NCI-H748 (cell line): ENCODE results near the gene NIPAL4.

Experiments used
- DNase-seq: peaks from one replicate; lab custom pipeline; 2025; ENCODE audit not compliant: unreplicated experiment; lab: John Stamatoyannopoulos, UW

Gene NIPAL4

DNA sequence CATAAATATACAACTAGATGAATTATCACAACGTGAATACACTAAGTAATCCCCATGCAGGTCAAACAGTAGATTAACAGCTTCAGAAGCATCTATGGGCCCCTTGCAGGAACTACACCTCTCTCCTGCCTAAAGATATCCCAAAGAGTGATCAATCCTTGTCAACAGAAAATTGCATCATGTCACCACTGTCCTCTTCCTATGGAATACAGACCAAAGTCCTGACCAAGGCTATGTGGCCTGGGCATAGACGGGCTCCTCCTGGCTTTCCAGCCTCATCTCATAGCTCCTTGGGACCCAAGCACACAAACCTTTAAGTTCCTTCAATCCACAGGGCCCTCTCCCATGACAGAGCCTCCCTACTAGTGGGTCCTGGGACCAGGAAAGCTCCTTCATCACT is 25.3 kb downstream of the NIPAL4 start:
- DNase-seq, result no peak

DNA sequence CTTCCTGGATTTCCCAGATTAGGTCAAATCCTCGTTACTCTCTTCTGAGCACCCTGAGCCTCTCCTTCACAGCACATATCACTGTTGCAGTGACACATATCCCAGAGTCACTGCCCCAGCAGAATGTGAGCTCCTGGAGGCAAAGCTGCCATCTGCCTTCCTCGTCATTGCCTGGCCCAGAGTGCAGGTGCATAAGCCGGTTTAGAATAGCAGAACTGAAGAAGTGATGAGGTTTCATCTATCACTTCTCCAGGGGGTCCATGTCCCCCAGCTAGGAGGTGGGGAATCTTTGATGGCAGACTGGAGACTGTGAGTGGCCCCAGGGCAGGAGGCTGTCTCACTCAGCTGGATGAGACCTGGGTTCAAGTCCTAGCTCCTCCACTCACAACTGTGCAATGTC is 25.8 kb downstream of the NIPAL4 start:
- no peak for DNase-seq

DNA sequence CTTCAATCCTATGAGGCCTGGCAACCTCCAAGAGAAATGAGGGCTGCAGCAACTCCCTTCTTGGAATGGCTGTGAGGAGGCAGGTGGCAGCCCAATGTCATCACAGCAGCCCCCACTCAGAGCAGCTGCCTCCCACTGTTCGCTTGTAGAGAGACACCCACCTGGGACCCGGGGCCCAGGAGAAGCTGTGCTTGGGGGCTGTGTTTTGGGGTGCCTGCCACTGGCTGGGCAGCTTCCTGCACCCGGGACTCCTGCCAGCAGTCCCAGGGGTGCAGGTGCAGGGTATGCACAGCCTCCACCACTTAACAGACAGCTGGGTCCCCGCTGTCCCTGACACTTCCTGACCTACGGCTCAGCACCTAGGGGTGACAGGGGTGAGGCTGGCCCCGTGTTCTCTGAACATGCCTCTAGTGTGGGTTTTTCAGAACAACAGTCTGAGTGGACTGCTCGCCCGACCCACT is 26.2 kb downstream of the NIPAL4 start:
- no peak for DNase-seq

DNA sequence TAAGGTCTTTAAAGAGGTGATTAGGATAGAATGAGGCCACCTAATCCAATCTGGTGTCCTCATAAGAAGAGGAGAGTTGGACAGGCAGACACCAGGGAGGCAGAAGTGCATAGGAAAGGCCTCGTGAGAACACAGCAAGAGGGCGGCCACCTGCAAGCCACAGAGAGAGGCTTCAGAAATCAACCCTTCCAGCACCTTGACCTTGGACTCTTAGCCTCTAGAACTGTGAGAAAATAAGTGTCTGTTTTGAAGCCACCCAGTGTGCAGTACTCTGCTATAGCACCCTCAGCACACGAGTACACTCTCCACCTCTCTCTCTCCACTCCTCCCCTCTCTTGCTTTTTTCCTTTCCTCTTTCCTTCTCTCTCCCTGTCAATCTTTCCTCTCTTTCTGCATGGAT is 26.8 kb downstream of the NIPAL4 start:
- DNase-seq, result no peak

DNA sequence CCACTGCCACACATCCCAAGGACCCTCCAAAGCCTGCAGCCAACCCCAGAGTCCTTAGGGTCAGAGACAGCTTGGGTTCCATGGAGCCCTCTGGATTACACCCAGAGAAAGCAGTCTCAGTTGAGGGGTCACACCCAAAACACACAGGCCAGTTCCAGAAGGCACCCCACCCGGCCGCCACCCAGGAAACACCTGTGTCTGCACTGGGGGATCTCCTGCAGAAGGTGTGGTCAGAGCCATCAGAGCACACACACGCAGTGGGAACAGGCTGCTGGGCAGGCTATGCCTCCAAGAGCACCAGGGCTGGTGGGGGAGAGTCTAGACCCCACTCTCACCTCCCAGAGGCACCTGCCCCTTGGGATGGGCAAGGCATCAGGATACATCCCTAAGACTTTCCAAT is 27.3 kb downstream of the NIPAL4 start:
- no peak for DNase-seq

DNA sequence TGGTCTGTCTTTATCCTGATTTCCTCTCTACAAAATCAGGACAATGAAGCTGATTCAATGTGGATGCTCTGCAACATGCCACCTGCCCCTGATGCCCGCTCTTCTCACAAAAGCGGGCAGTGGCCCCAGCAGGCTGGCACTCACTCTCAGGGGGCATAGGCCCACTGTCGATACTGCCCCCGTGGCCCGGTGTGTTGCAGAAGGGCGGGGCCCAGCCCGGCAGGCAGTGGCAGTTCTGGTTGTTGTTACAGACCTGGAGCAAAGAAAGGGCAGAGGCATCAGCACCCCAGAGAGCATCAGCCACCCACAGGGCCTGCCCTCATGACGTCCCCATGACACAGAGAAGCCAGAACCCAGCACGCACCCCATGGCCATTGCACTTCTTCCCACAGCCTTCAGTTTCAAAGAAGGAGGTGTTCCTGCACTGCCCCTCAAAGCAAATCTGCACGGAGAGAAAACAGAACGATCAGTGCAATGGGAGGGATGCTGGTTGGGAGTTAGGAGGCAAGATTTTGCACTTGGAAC is 31.5 kb downstream of the NIPAL4 start:
- no peak for DNase-seq

DNA sequence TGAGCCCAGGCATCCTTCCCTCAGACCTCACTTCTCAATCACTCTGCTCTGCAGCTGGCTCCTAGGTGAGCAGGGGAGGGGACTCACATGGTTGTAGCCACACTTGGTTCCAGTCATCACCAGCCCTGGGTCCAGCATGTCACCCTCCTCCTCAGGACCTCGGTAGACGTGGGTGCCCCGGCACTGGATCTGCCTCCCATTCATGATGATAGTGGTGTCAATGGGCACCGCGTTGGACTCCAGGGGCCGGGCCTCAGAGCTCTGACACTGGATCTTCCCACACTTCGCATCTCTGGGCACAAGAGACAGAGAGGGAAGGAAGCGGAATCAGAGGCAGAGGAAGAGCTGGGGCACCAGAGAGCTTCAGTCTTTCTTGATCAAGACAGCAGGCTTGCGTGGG is 32.9 kb downstream of the NIPAL4 start:
- no peak for DNase-seq

DNA sequence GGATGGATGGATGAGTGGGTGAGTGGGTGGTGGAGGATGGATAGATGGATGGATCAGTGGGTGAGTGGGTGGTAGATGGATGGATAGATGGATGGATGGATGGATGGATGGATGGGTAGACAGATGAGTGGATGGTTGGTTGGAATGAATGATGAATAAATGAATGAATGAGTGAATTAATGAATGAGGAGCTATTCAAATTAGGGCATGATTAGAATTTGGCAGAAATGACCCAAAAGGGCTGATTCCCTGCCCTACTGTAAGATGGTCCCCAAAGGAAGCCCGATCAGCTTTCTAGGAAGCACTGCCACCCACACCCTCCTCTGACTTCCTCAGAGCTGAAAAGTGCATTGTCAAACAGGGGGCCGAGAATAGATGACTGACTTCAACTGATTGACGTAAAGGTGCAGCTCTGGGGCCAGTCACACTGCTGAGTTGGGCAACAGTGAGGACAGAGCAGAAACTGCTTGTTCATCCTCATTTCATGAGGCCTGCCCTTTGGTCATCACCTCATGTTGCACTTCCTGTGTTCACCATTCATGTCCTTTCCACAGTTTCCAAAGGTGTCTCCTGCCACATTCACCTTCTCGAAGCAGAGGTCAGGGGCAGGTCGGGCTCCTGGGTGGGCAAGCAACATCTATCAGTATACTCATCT is 34.3 kb downstream of the NIPAL4 start:
- no peak for DNase-seq

DNA sequence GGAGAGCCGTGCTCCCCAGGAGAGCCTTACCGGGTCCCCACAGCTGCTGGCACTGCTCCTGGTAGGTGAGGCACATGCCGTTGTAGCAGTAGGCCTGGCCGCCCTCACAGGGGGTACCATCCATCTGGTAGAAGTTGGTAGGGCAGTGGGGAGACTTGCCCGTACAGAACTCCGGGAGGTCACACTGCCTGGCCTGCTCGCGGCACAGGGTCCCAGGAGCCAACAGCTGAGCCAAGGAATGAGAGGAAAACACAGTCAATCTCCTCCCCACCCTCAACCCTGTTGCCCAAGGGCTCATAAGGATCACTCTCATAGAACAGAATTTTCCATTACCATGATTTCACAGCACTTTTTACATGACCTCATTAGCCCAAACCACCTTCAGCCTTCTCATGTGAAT is 36.9 kb downstream of the NIPAL4 start:
- no peak for DNase-seq

DNA sequence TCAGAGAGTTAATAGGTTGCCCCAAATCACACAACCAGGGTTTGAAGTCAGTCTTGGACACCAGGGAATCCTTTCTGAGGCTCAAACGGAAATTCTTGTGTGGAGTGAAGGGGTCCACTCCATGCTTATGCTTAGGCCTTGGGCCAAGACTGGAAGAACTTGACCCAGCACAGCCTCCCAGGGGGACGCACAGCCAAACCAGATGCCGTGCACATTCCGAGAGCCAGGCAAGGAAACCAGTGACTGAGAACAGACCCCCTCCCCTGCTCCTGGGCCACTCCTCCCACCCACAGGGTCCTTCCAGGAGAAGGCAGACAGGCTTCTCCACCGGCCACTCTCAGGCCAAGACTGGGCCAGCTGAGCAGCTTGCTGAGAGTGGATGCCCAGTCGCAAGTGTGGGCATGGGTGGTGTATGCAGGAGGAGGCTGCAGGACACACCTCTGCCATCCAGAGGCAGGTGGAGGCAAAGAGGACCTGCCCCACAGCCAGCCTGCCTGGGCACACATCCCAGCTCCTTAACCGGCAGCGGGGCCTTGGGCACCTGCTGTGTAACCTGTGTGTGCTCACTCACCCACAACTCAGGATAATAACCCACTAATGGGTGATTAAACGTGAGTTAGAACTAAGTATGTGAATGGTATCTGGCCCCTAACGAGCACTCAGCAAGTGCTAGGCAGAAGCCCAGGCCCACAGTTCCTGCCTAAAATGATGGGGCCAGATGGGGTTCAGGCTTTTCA is 38.0 kb downstream of the NIPAL4 start:
- DNase-seq, result peak; percentile 79

DNA sequence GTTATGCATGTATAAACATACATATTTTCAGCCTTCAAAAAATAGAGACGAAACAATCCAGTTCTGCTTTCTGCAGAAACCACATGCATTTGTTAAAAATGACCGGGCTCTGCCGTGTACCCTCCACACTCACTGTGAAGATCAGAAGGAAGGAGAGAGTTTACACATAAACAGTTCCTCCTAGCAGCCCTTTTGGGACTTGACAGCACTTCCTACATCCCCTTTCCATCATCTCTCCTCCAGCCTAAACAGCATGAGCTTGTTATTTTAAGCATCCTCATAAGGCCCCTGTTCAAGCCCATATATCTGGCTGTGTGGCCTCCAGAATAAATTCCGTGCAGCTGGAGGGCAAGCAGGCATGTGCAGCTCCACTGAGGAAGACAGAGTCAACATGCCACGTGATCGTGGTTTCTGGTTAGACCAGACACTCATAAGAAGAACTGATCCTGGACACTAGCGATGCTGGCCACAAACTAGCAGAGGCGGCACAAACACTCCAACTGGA is 42.2 kb downstream of the NIPAL4 start:
- no peak for DNase-seq

DNA sequence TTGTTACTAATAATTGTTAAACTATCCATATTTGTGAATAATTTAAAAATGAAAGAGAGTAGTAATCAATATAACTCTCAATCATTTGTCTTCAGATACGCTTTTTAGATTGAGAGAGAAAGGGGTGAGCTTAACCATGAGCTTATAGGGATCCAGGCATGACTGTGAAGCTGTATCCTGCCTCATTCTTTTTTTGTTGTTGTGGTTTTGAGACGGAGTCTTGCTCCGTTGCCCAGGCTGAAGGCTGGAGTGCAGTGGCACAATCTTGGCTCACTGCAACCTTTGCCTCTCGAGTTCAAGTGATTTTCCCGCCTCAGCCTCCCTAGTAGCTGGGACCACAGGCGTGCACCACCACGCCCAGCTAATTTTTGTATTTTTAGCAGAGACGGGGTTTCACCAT is 44.0 kb downstream of the NIPAL4 start:
- DNase-seq, result no peak

DNA sequence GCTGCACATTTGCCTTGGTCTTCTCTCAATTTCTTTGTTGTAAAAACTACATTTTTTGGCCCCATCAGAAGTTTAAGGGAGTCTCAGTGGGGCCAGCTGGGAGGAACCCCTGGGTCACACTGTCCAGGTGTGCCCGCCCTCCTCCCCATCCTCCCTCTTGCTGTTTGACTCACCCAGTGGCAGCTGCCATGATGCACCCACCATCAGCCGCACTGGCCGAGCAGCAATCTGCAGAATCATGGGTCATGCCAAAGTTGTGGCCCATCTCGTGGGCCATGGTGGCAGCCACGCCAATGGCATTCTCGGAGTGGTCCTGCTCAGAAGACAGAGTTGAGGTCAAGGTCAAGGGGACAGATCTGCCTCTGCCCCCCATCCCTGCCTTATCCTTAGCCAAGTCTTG is 45.5 kb downstream of the NIPAL4 start:
- DNase-seq, result no peak

DNA sequence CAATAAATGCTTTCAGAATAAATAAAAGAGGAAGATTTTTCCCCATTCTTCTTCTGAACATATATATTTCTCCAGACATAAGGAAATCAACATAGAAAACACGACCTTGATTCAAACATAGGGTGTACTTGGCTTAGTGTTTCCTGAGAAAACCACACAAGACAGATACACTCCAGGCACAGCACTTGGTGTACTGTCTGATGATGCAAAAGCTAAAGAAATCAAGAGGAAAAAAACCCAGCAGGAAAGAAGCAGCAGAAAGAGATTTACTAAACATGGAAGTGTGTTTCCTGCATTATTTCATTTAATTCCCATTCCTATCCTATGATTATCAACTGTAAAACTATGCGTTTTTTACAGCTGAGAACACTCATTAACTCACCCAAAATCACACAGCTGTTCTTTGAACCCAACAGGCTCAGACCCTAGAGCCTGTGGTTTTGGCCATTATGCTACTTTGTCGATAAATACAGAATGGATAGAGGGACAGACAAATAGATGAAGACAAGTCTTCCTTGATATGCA is 46.1 kb downstream of the NIPAL4 start:
- DNase-seq, result no peak

DNA sequence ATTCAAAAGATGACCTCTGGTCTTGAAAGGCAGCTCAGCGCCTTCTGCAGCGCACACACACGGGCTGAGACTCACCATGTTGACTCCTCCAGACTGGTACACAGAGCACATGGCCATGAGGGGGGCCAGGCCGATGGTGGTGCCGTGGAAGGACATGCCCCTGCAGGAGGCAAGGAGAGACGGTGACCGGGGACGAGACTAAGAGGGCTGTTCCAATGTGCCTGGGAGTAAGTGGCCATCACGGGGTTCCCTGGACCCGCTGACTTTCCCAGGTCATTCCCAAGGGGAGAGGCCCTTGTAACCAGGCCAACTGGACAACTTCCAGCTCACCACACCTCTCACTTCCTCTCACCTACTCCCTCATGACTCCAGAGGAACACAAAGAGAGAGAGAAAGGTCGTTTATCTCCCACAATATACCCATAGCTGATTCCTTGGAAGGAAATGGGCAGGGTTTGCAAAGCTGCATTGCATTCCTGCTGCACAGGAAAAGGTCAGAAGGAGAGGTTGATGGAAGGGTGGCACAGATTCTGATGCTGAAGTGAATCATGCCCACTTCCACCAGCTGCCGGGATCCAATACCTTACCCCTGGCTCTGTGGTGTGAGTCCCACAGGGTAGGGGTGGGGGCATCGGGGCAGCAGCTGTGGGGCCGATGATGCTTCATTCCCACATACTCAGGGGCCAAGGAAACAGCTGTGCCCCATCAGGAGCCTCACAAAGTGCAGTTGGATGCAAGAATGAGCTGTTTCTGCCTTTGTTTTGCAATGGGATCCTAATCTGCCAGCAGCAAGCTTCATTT is 47.2 kb downstream of the NIPAL4 start:
- DNase-seq, result no peak

DNA sequence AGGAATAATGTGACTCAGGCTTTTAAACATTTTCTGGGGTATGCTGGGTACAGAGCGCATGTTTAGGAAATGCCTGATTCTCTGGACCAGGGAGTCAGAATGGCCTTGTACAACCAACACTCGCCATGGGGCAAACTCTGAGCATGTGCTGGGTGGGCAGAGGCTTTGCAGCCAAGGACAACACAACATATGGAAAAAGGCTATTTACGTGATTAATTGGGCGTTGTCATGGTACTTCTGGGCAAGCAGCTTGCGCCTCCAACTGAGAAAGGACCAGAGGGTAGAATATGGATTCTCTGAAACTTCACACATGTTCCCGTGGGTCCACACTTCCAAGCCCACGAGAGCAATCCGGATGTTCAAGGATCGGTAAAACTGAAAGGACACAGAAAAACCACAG is 49.1 kb downstream of the NIPAL4 start:
- peak; percentile 65 for DNase-seq

DNA sequence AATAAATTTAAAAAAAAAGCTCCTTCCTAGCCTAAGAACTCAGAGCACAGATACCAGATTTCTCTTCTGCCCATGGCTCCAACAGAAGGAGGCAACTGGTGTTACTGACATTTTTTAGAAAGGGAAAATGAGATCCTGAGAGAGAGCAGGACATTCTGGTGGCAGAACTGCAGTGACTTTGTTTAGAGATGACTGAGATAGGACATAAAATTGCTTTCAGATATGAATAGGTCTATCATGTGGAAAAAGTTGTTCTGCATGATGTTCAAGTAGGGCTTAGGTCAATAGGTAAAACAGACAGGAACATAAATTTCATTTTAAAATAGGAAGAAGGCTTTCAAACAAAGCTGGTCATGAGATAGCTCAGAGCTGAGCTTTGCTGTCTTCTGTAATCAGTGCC is 49.6 kb downstream of the NIPAL4 start:
- DNase-seq, result no peak

DNA sequence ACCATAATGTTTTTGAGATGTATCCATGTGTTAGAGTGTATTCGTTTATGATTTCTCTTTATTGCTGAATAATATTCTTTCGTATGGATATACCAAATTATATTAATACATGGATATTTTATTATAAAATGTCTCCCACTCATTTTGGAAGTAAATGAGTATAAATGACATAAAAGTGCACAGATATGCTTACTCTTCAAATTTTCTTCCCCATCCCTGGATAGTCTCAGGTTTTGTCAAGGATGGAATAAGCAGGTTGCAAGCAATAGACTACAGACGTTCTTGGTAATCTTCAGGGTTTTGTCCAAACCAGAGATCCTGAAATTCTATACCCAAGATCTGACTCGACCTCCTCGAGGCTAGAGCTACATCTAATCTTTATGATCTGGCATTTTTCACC is 50.7 kb downstream of the NIPAL4 start:
- no peak for DNase-seq

DNA sequence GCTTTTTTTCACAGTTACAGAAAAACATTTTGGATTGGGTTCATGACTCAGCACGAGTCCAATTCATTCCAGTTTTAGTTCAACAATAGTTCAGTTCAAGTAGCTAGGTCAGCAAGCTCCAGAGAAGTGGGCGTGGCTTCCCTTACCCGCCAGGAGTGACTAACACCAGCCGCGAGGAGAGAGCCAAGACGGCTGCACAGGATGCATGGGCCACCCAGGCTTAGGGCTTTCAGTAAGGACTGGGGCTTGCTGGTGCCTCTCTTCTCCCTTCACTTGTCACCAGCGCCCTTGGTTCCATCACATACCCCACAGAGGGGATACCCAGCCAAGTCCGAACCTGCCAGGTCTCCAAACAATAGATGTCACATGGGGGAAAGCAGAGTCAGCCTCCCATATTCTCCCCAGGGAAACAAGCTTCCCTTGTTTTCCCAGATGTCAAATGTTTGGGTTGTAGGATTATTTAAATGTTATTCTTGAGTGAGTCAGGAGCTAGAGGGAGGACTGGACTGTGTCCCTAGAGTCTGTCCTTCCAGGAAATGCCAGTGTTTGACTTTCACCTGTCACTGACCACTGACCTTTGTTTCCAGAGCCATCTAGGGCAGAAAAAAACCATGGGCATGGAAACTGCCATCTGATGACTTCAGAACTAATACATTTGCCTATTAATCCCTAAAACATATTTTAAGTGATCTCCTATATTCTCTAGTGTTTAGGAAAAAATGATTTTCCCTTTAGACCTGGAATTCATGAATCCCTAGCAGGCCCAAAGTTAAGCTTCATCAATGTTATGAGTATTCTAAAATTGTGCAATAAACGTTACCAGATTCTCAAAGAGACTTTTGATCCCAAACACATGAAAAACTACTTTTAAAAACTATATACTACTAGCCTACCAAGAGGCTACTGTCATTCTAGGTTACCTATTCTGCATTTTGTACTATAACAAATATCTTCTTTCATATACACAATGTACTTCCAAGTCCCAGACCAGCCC is 51.9 kb downstream of the NIPAL4 start:
- peak; percentile 37 for DNase-seq

DNA sequence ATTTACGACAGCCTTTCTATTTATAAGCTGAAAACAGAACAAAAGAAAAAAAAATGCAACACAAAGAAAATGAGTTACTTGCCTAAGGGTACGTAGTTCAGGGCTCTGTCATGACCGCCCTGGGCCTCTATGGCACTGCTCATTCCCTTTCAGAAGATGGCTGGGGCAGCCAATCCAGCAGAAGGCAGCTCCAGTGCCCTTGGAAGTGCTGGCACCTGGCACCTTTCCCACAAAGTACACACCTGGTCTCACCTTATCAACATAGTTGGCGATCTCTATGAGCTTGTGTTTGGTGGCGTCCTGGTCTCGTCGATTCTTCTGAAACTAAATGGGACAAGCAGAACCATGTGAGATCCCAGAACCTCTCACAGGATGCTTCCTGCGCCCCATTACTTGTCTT is 53.2 kb downstream of the NIPAL4 start:
- no peak for DNase-seq
